PC-9 (cell line): Measurements from ENCODE around the gene IRS2. TPM values are rescaled to one million over a fixed set of nuclear protein-coding genes. Genes with fewer than 3 reads are reported as not detected.
"Not testable (repeated sequence)": the region's sequence is repeated elsewhere in the genome, so short reads cannot be mapped to it uniquely, and the experiment has no call there.

ENCODE experiments used
- BruUV-seq: library from RNA; stranded (reverse); fragments of 400-500 nt; replicated peaks from 2 replicates; lab custom pipeline; 2021; lab: Mats Ljungman, UMichigan
- CTCF ChIA-PET: fragments of 300-600 bp; sonication (Branson Sonifier 250); formaldehyde crosslinking; loops from one replicate; lab custom pipeline; 2022; ENCODE audit warnings: antibody characterized with exemption; lab: Charles Lee
- POLR2A ChIA-PET: fragments of 300-600 bp; sonication (Branson Sonifier 250); formaldehyde crosslinking; loops from one replicate; lab custom pipeline; 2022; ENCODE audit warnings: antibody characterized with exemption; ENCODE audit not compliant: unreplicated experiment; lab: Charles Lee
- DNase-seq, 2 experiments: peaks; one replicate each; pipeline versions ENCODE4 v3.0.0 to v3.0.0-alpha.2; 2015 to 2022; ENCODE audit warnings: mixed read lengths in 1 of 2
- H2AFZ ChIP-seq: fragments of 200-600 bp; sonication (generic); 2 replicates; pipeline ENCODE4 v1.8.1; 2017; ENCODE audit warnings: antibody characterized with exemption
- H3F3A ChIP-seq: fragments of 200-600 bp; sonication (generic); 2 replicates; pipeline ENCODE4 v1.8.1; 2017; ENCODE audit warnings: antibody characterized with exemption, mild to moderate bottlenecking, low read depth; ENCODE audit not compliant: insufficient read depth
- H3K27ac ChIP-seq: fragments of 200-600 bp; sonication (generic); 2 replicates; pipeline ENCODE4 v1.6.1; 2016; ENCODE audit warnings: mixed run types
- H3K27me3 ChIP-seq: fragments of 200-600 bp; sonication (generic); 2 replicates; pipeline ENCODE4 v1.6.1; 2016; ENCODE audit warnings: low read depth, mixed run types; ENCODE audit not compliant: insufficient read depth
- H3K36me3 ChIP-seq: fragments of 200-600 bp; sonication (generic); 2 replicates; pipeline ENCODE4 v1.6.1; 2016; ENCODE audit warnings: low read depth, mixed run types
- H3K4me1 ChIP-seq: fragments of 200-600 bp; sonication (generic); replicated peaks from 2 replicates; pipeline ENCODE4 v1.6.1; 2016; ENCODE audit warnings: mixed run types; ENCODE audit not compliant: insufficient read depth
- H3K4me2 ChIP-seq: fragments of 200-600 bp; sonication (generic); 2 replicates; pipeline ENCODE4 v1.6.1; 2017; ENCODE audit warnings: mixed run types
- H3K4me3 ChIP-seq: fragments of 200-600 bp; sonication (generic); 2 replicates; pipeline ENCODE4 v1.6.1; 2016; ENCODE audit warnings: mixed run types
- H3K79me2 ChIP-seq: fragments of 200-600 bp; sonication (generic); 2 replicates; pipeline ENCODE4 v1.6.1; 2017; ENCODE audit warnings: low read depth, mixed run types
- H3K9me2 ChIP-seq: fragments of 200-600 bp; sonication (generic); 2 replicates; pipeline ENCODE4 v1.8.1; 2017; ENCODE audit warnings: mild to moderate bottlenecking; ENCODE audit not compliant: insufficient read depth
- H3K9me3 ChIP-seq: fragments of 200-600 bp; sonication (generic); 2 replicates; pipeline ENCODE4 v1.8.1; 2016; ENCODE audit warnings: low read depth; ENCODE audit not compliant: insufficient read depth
- H4K20me1 ChIP-seq: fragments of 200-600 bp; sonication (generic); 2 replicates; pipeline ENCODE4 v1.8.1; 2017; ENCODE audit not compliant: insufficient read depth
- CTCF ChIP-seq: fragments of 200-600 bp; sonication (generic); conservative IDR thresholded peaks from 2 replicates; pipeline ENCODE4 v1.6.1; 2017; ENCODE audit warnings: mixed run types, antibody characterized with exemption, mild to moderate bottlenecking, moderate library complexity
- EZH2 ChIP-seq: fragments of 200-600 bp; sonication (generic); IDR thresholded peaks from 2 replicates; pipeline ENCODE4 v1.8.0; 2017; ENCODE audit warnings: antibody characterized with exemption, low read depth
- intact Hi-C: fragments of 100-400 bp; cut with micrococcal nuclease; formaldehyde crosslinking; loops from one replicate; pipeline ENCODE4 v1.10.0; 2022; ENCODE audit not compliant: unreplicated experiment
- total RNA-seq: library from RNA; stranded (reverse); gene quantifications from 2 replicates; pipeline ENCODE4 v1.2.3, GENCODE V29; 2021

Gene IRS2
- total RNA-seq, 1 experiment from 2014 or later = 31.3 TPM

GRCh38 chr13:109833071-109833470 is 46.7 kb upstream of the IRS2 start:
- DNase-seq = no peak
- intact Hi-C loops = no loop called here
- H3K9me2 ChIP-seq = no peaks in the 10 kb centered on the region
- no peak overlapping the region for H3K4me3 ChIP-seq
- H3K27me3 ChIP-seq = no peaks in the 10 kb centered on the region
- no TSS peak for BruUV-seq
- H2AFZ ChIP-seq = no peak overlapping the region
- CTCF ChIA-PET = no interaction called here
- no peaks in the 10 kb centered on the region for H3K4me1 ChIP-seq
- H3K9me3 ChIP-seq = no peaks in the 10 kb centered on the region
- no peak overlapping the region for H3K4me2 ChIP-seq
- TF ChIP-seq EZH2 (no peak), CTCF (no peak)
- no peaks in the 10 kb centered on the region for H4K20me1 ChIP-seq
- H3K27ac ChIP-seq = no peak overlapping the region
- no peaks in the 10 kb centered on the region for H3K79me2 ChIP-seq
- POLR2A ChIA-PET = no interaction called here
- H3F3A ChIP-seq = no peaks in the 10 kb centered on the region
- H3K36me3 ChIP-seq = no peaks in the 10 kb centered on the region

GRCh38 chr13:109828591-109829316 is 42.4 kb upstream of the IRS2 start:
- CTCF ChIA-PET, H3K4me2 ChIP-seq, intact Hi-C loops, POLR2A ChIA-PET, DNase-seq, H3K4me1 ChIP-seq, H3K27ac ChIP-seq, H3F3A ChIP-seq, BruUV-seq, H3K4me3 ChIP-seq, H3K9me3 ChIP-seq, H3K36me3 ChIP-seq, H4K20me1 ChIP-seq, H3K9me2 ChIP-seq, H2AFZ ChIP-seq, H3K27me3 ChIP-seq, H3K79me2 ChIP-seq: not testable (repeated sequence)

DNA sequence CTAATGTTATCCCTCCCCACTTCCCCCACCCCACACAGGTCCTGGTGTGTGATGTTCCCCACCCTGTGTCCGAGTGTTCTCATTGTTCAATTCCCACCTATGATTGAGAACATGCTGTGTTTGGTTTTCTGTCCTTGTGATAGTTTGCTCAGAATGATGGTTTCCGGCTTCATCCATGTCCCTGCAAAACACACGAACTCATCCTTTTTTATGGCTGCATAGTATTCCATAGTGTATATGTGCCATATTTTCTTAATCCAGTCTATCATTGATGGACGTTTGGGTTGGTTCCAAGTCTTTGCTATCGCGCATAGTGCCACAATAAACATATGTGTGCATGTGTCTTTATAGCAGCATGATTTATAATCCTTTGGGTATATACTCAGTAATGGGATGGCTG is 36.8 kb upstream of the IRS2 start:
- POLR2A ChIA-PET, BruUV-seq, H3K27me3 ChIP-seq, H4K20me1 ChIP-seq, H3K27ac ChIP-seq, CTCF ChIA-PET, H3K4me3 ChIP-seq, H3K36me3 ChIP-seq, intact Hi-C loops, H3K9me2 ChIP-seq, H3K4me2 ChIP-seq, DNase-seq, H3K79me2 ChIP-seq, H3F3A ChIP-seq, H2AFZ ChIP-seq, H3K9me3 ChIP-seq: not testable (repeated sequence)
- H3K4me1 ChIP-seq = peaks cover 15% of the 10 kb centered on the region

DNA sequence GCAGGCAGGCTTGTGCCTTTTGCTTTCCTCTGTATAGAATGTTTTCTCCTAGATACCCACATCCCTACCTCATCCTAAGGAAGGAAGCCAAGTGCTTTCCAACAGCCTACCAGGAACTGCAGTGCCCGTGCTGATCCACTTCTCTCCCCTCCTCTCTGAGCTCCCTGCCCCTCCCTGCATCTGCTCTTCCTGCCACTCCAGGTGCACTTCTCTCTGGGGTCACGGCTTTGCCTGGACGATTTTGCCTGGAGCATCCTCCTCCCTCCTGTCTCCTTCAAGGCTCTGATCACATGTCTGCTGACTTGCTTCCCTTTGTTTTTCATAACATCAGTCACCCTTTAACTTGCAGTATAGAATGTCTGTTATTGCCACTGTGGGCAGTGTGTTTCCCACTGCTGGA is 34.7 kb upstream of the IRS2 start:
- POLR2A ChIA-PET = interaction anchor here (0.5 to 0.6 kb wide), 2 partner anchors 189 to 1040 kb away, joined by 5 to 6 read pairs; no protein-coding TSS in a partner anchor
- intact Hi-C loops = no loop called here
- BruUV-seq = no TSS peak
- no peak for TF ChIP-seq CTCF
- no peak for TF ChIP-seq EZH2
- no peaks in the 10 kb centered on the region for H3K9me3 ChIP-seq
- no peaks in the 10 kb centered on the region for H3K36me3 ChIP-seq
- CTCF ChIA-PET = no interaction called here
- peak overlapping the region; percentile 21; the same call in 1 of the 2 replicates for H3K27ac ChIP-seq
- no peaks in the 10 kb centered on the region for H4K20me1 ChIP-seq
- peaks cover 35% of the 10 kb centered on the region for H3K4me1 ChIP-seq
- H3K27me3 ChIP-seq = no peaks in the 10 kb centered on the region
- no peak overlapping the region for H3K4me3 ChIP-seq
- no peaks in the 10 kb centered on the region for H3K79me2 ChIP-seq
- H2AFZ ChIP-seq = peak overlapping the region; percentile 7; the same call in 1 of the 2 replicates
- peak; percentile 49 to 51 for DNase-seq
- no peaks in the 10 kb centered on the region for H3K9me2 ChIP-seq
- H3F3A ChIP-seq = peaks cover 10% of the 10 kb centered on the region; the same call in 1 of the 2 replicates
- H3K4me2 ChIP-seq = peak overlapping the region; percentile 55
